K562 (cell line): ENCODE results near the gene RECQL5. TPM values are rescaled to one million over a fixed set of nuclear protein-coding genes. Genes with fewer than 3 reads are reported as not detected.
A peak's percentile ranks its signal among the peaks of the same experiment; 100 is the strongest.

Experiments
- BCOR ChIP-seq: fragments of 450-650 bp; IDR thresholded peaks from 2 replicates; pipeline ENCODE4 v1.6.1; 2016
- CXXC5 ChIP-seq: fragments of 250-450 bp; sonication (Bioruptor Pico); IDR thresholded peaks from 2 replicates; pipeline ENCODE4 v1.8.0; 2022; ENCODE audit warnings: inconsistent platforms, mild to moderate bottlenecking, moderate library complexity
- DEAF1 ChIP-seq: fragments of 450-650 bp; formaldehyde crosslinking; IDR thresholded peaks from 2 replicates; pipeline ENCODE4 v1.4.0; 2020; ENCODE audit warnings: mild to moderate bottlenecking, moderate library complexity
- DMBX1 ChIP-seq: fragments of 250-450 bp; sonication (Bioruptor Pico); IDR thresholded peaks from 2 replicates; pipeline ENCODE4 v1.8.0; 2022; ENCODE audit warnings: inconsistent platforms, mild to moderate bottlenecking, moderate library complexity, borderline replicate concordance
- FOXK2 ChIP-seq, 2 experiments: fragments of 450-650 bp; IDR thresholded peaks in 1 of 2; conservative IDR thresholded peaks in 1 of 2; 2 replicates each; pipeline ENCODE4 v1.6.1; 2016; ENCODE audit warnings: low read depth in 2 of 2, mild to moderate bottlenecking in 1 of 2
- GABPA ChIP-seq: fragments of 200-800 bp; sonication (Bioruptor generic); conservative IDR thresholded peaks from 2 replicates; pipeline ENCODE4 v1.6.1; 2016; ENCODE audit warnings: low read depth, missing genetic modification characterization, missing compliant biosample characterization
- HEY1 ChIP-seq: fragments of 250-450 bp; sonication (Bioruptor Pico); IDR thresholded peaks from 2 replicates; pipeline ENCODE4 v1.5.0; 2020; ENCODE audit warnings: mild to moderate bottlenecking, moderate library complexity, borderline replicate concordance
- HMG20B ChIP-seq: fragments of 250-450 bp; sonication (Bioruptor Pico); IDR thresholded peaks from 2 replicates; pipeline ENCODE4 v1.5.0; 2021; ENCODE audit warnings: mild to moderate bottlenecking
- JUN ChIP-seq, 2 experiments: sonication (generic) in 1 of 2; formaldehyde crosslinking in 1 of 2; IDR thresholded peaks; 2 replicates each; pipeline versions ENCODE4 v1.6.1 to v1.8.0; 2012 to 2022; ENCODE audit warnings: borderline replicate concordance in 2 of 2, mild to moderate bottlenecking in 2 of 2, improper control_type of control experiment in 1 of 2, low read depth in 1 of 2, low read length in 1 of 2, missing genetic modification reagents in 1 of 2
- KDM4B ChIP-seq, 2 experiments: fragments of 450-650 bp in 1 of 2; sonication (generic) in 1 of 2; IDR thresholded peaks; 2 replicates each; pipeline ENCODE4 v1.6.1; 2016 to 2017; ENCODE audit warnings: borderline replicate concordance in 2 of 2, antibody characterized with exemption in 1 of 2, low read depth in 1 of 2, mild to moderate bottlenecking in 1 of 2
- KLF1 ChIP-seq: fragments of 450-650 bp; IDR thresholded peaks from 2 replicates; pipeline ENCODE4 v1.6.1; 2016; ENCODE audit warnings: missing genetic modification characterization, missing compliant biosample characterization
- LEF1 ChIP-seq: fragments of 450-650 bp; IDR thresholded peaks from 2 replicates; pipeline ENCODE4 v1.6.1; 2016; ENCODE audit warnings: mild to moderate bottlenecking
- MTA1 ChIP-seq: fragments of 450-650 bp; IDR thresholded peaks from 2 replicates; pipeline ENCODE4 v1.6.1; 2017; ENCODE audit warnings: borderline replicate concordance
- MYBL2 ChIP-seq, 2 experiments: fragments of 450-650 bp in 1 of 2; sonication (generic) in 1 of 2; formaldehyde crosslinking in 1 of 2; IDR thresholded peaks; 2 replicates each; pipeline versions ENCODE4 v1.6.1 to v1.8.1; 2017 to 2022; ENCODE audit warnings: borderline replicate concordance in 1 of 2, inconsistent platforms in 1 of 2, low read depth in 1 of 2, mild to moderate bottlenecking in 1 of 2, missing genetic modification reagents in 1 of 2, moderate library complexity in 1 of 2
- NR3C1 ChIP-seq: sonication (generic); formaldehyde crosslinking; IDR thresholded peaks from 2 replicates; pipeline ENCODE4 v1.8.1; 2022; ENCODE audit warnings: missing genetic modification reagents
- POLR2G ChIP-seq: fragments of 200-400 bp; formaldehyde crosslinking; IDR thresholded peaks from 2 replicates; pipeline ENCODE4 v1.6.1; 2017; ENCODE audit warnings: low read depth, mild to moderate bottlenecking, antibody characterized with exemption, low read length, moderate library complexity
- SP1 ChIP-seq: sonication (generic); formaldehyde crosslinking; IDR thresholded peaks from 2 replicates; pipeline ENCODE4 v1.8.1; 2022; ENCODE audit warnings: mild to moderate bottlenecking, missing genetic modification reagents
- SREBF1 ChIP-seq: fragments of 150-350 bp; IDR thresholded peaks from 2 replicates; pipeline ENCODE4 v1.6.1; 2014; ENCODE audit warnings: antibody characterized with exemption, low read depth, low read length, borderline replicate concordance
- STAG1 ChIP-seq: sonication (generic); formaldehyde crosslinking; IDR thresholded peaks from 2 replicates; pipeline ENCODE4 v1.5.0; 2020; ENCODE audit warnings: missing genetic modification reagents, borderline replicate concordance
- ZNF316 ChIP-seq: fragments of 450-650 bp; IDR thresholded peaks from 2 replicates; pipeline ENCODE4 v1.6.1; 2016
- ZNF449 ChIP-seq: fragments of 250-450 bp; sonication (Bioruptor Pico); IDR thresholded peaks from 2 replicates; pipeline ENCODE4 v1.8.0; 2022; ENCODE audit warnings: moderate library complexity, mild to moderate bottlenecking, inconsistent platforms
- ZNF512 ChIP-seq: IDR thresholded peaks from 2 replicates; pipeline ENCODE4 v1.6.1; 2016; ENCODE audit warnings: missing genetic modification characterization, missing compliant biosample characterization
- ZNF586 ChIP-seq: fragments of 450-650 bp; formaldehyde crosslinking; conservative IDR thresholded peaks from 2 replicates; pipeline ENCODE4 v1.4.0; 2020; ENCODE audit warnings: mild to moderate bottlenecking, moderate library complexity
- ZSCAN29 ChIP-seq: fragments of 450-650 bp; IDR thresholded peaks from 2 replicates; pipeline ENCODE4 v1.6.1; 2017
- polyA plus RNA-seq, 8 experiments: library from polyadenylated mRNA; depleted of rRNA in 4 of 8; stranded (reverse) in 5 of 8; unstranded in 3 of 8; fragments of >200 nt; fragmentation: Nextera tagmentation in 2 of 8; fragmentation: Illumina TruSeq in 1 of 8; extraction: Ambion mirVana in 2 of 8; extraction: Trizol in 1 of 8; gene quantifications; 2 replicates each; pipeline versions ENCODE4 v1.2.1 to v1.2.3, GENCODE V29; 2011 to 2014; ENCODE audit warnings: inconsistent platforms in 1 of 8, missing spikeins in 1 of 8
- total RNA-seq, 7 experiments: library from RNA; depleted of rRNA in 6 of 7; stranded (reverse); fragments of >200 nt in 6 of 7; fragmentation: Illumina TruSeq in 2 of 7; extraction: Trizol in 2 of 7; gene quantifications; 2 replicates each; pipeline versions ENCODE4 v1.2.1 to v1.2.3, GENCODE V29; 2011 to 2021; ENCODE audit warnings: low replicate concordance in 1 of 7

The RECQL5 gene
- total and polyA plus RNA-seq, 9 of the 15 experiments (the other 6 are each of a cell fraction or from before 2014, with no cell fraction given), result 4.1 to 34.8 (median 16.4) TPM

GRCh38 chr17:75666959-75667790 lies at the start of gene RECQL5, which contains the start of gene SAP30BP (continued):
- TF ChIP-seq HEY1 (CRISPR knock-in tag) (no peak), ZNF512 (tag) (no peak), FOXK2 (conservative IDR thresholded peaks at IDR 0.05 in 1 of 2, IDR thresholded peaks at IDR 0.05 in 1 of 2; ENCODE audit: low read depth in 2 of 2) (peak; percentile 80 to 82), ZSCAN29 (no peak), SP1 (CRISPR knock-in tag) (peak; percentile 93), LEF1 (no peak), POLR2G (peak; percentile 88), MYBL2 (IDR thresholded peaks at IDR 0.05; ENCODE audit: low read depth) (no peak), MYBL2 (CRISPR knock-in tag; IDR thresholded peaks at IDR 0.05; ENCODE audit: borderline replicate concordance) (no peak), STAG1 (CRISPR knock-in tag) (no peak), KDM4B (IDR thresholded peaks at IDR 0.05; ENCODE audit: borderline replicate concordance in 2 of 2, low read depth in 1 of 2) (peak in 1 of 2 experiments; percentile 53; a peak in 1 of 4 replicates), NR3C1 (no peak), ZNF449 (CRISPR knock-in tag) (no peak), KLF1 (tag) (peak; percentile 47; the same call in 1 of the 2 replicates), ZNF586 (CRISPR knock-in tag) (0 out of 2 replicates have a peak, but pooled peaks have one; percentile 56), MTA1 (peak; percentile 98), BCOR (no peak), JUN (IDR thresholded peaks at IDR 0.05; ENCODE audit: borderline replicate concordance, low read depth, low read length) (peak; percentile 39; the same call in 1 of the 2 replicates), JUN (CRISPR knock-in tag; IDR thresholded peaks at IDR 0.05; ENCODE audit: borderline replicate concordance) (no peak), GABPA (peak; percentile 95), HMG20B (CRISPR knock-in tag) (no peak), SREBF1 (peak; percentile 21; the same call in 1 of the 2 replicates), ZNF316 (no peak), DEAF1 (CRISPR knock-in tag) (no peak), DMBX1 (no peak), CXXC5 (CRISPR knock-in tag) (peak; percentile 93)
